Ovary (tissue), 9 donors: ENCODE results near the gene SPECC1. TPM values are rescaled to one million over a fixed set of nuclear protein-coding genes. Genes with fewer than 3 reads are reported as not detected.
A peak's percentile ranks its signal among the peaks of the same experiment; 100 is the strongest.

Experiments used
- DNase-seq, 5 donors: peaks; one replicate each; pipeline ENCODE4 v3.0.0-alpha.2; 2019 to 2020
- H3K27ac ChIP-seq, 2 donors: fragments of 200-600 bp; one replicate each; pipeline versions ENCODE4 v1.5.1 to v1.8.0; 2019 to 2022
- H3K27me3 ChIP-seq: fragments of 200-600 bp; one replicate; pipeline ENCODE4 v1.8.0; 2022
- H3K36me3 ChIP-seq: fragments of 200-600 bp; sonication (generic); one replicate; pipeline ENCODE4 v1.5.1; 2019
- H3K4me1 ChIP-seq: one replicate; pipeline ENCODE4 v1.8.1; 2013; ENCODE audit warnings: mild to moderate bottlenecking, moderate library complexity; ENCODE audit not compliant: insufficient read depth
- H3K4me3 ChIP-seq: fragments of 200-600 bp; sonication (generic); one replicate; pipeline ENCODE4 v1.5.1; 2017
- H3K9me3 ChIP-seq, 2 donors: fragments of 200-600 bp in 1 of 2; sonication (generic) in 1 of 2; one replicate each; pipeline versions ENCODE4 v1.5.1 to v1.8.1; 2013 to 2019; ENCODE audit warnings: mild to moderate bottlenecking in 1 of 2, moderate library complexity in 1 of 2
- EP300 ChIP-seq: sonication (generic); formaldehyde crosslinking; IDR thresholded peaks from one replicate; pipeline ENCODE4 v1.6.1; 2017; ENCODE audit warnings: antibody characterized with exemption
- POLR2A ChIP-seq: fragments of 450-650 bp; IDR thresholded peaks from one replicate; pipeline ENCODE4 v1.6.1; 2017; ENCODE audit warnings: antibody characterized with exemption, mild to moderate bottlenecking, moderate library complexity
- WGBS, 3 donors: extraction: QIAGEN DNeasy Blood & Tissue Kit in 1 of 3; methylation state at CpG; one replicate each; pipeline versions ENCODE4 v1.1.5 to v1.1.7; 2013 to 2017; 5-methylcytosine and 5-hydroxymethylcytosine counted together
- intact Hi-C, 4 donors: fragments of 100-400 bp; cut with DNase I; formaldehyde crosslinking; loops; one replicate each; pipeline versions ENCODE4 v1.11.0 to v1.15.1; 2022 to 2023
- polyA plus RNA-seq, 2 donors: library from polyadenylated mRNA; stranded (reverse); fragments of 200-250 nt in 1 of 2; fragments of 350-450 nt in 1 of 2; fragmentation: Illumina TruSeq in 1 of 2; extraction: RNeasy Lipid Tissue Mini Kit (QIAGEN cat#74804) in 1 of 2; gene quantifications; one replicate each; pipeline ENCODE4 v1.2.3, GENCODE V29; 2013 to 2014
- total RNA-seq, 7 donors: library from RNA; depleted of rRNA in 2 of 7; stranded (reverse); fragments of >200 nt in 2 of 7; fragmentation: NEBNext Ultra II Directional in 3 of 7; extraction: Animal tissue kit (Norgen Biotek cat#: 25700) in 3 of 7; gene quantifications; one replicate each; pipeline versions ENCODE4 v1.1.0 to v1.2.4, GENCODE V29; 2016 to 2023
- TF ChIP-seq, protein P1 (sequence below), 3 donors: fragments of 450-650 bp in 2 of 3; fragments of 200-600 bp in 1 of 3; IDR thresholded peaks; one replicate each; pipeline versions ENCODE4 v1.5.1 to v1.8.0; 2016 to 2022; ENCODE audit warnings: antibody characterized with exemption in 3 of 3, mild to moderate bottlenecking in 1 of 3
- donor health status: DM: no; HTN: no; CAD: no; lungs with moderate emphysema.
- donor health status: DM: no; HTN: no; CAD: no.
- donor health status: Bipolar disorder and iron deficiency.
- donor health status: DM: yes; HTN: yes; CAD: no.
- donor health status: DM: no; HTN: no; CAD: no.
- donor health status: DM: yes; HTN: yes; CAD: no.

Gene SPECC1
- total and polyA plus RNA-seq, 9 donors: 34.7 to 86.5 (median 66.1) TPM

DNA sequence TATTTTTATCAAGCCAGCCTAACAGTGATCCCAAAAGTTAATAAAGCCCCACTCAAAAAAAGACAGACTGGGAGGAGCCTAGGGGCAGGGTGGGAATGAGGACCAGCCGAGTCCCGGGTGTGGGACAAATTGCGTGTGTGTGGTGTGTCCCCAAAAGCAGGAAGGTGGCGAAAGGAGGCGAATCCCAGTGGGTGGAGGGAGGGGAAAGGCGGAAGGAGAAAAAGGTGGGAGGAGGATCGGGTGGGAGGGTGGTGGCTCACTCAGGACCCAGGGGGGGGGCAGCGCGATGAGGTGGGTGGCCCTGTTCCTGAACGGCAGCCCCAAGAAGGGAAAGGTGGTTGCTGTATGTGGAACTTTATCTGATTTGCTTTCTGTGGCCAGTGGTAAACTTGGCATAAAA lies 102.4 kb downstream of the SPECC1 start:
- intact Hi-C loops: loop anchor here in 1 of 4 donors (5.0 kb wide), 1 partner anchor 119 kb away; no protein-coding TSS in a partner anchor
- WGBS, 3 donors: 85 to 87% (median 85%) methylated on average over 10 of the region's 10 CpGs
- TF ChIP-seq, protein P1, sequence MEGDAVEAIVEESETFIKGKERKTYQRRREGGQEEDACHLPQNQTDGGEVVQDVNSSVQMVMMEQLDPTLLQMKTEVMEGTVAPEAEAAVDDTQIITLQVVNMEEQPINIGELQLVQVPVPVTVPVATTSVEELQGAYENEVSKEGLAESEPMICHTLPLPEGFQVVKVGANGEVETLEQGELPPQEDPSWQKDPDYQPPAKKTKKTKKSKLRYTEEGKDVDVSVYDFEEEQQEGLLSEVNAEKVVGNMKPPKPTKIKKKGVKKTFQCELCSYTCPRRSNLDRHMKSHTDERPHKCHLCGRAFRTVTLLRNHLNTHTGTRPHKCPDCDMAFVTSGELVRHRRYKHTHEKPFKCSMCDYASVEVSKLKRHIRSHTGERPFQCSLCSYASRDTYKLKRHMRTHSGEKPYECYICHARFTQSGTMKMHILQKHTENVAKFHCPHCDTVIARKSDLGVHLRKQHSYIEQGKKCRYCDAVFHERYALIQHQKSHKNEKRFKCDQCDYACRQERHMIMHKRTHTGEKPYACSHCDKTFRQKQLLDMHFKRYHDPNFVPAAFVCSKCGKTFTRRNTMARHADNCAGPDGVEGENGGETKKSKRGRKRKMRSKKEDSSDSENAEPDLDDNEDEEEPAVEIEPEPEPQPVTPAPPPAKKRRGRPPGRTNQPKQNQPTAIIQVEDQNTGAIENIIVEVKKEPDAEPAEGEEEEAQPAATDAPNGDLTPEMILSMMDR (IDR thresholded peaks at IDR 0.05): no peak
- TF ChIP-seq POLR2A (no peak), EP300 (no peak)
- H3K4me3 ChIP-seq: no peak overlapping the region
- no peak overlapping the region for H3K27ac ChIP-seq
- H3K27me3 ChIP-seq: no peaks in the 10 kb centered on the region
- no peaks in the 10 kb centered on the region for H3K9me3 ChIP-seq
- DNase-seq: no peak
- no peaks in the 10 kb centered on the region for H3K4me1 ChIP-seq
- H3K36me3 ChIP-seq: no peaks in the 10 kb centered on the region

DNA sequence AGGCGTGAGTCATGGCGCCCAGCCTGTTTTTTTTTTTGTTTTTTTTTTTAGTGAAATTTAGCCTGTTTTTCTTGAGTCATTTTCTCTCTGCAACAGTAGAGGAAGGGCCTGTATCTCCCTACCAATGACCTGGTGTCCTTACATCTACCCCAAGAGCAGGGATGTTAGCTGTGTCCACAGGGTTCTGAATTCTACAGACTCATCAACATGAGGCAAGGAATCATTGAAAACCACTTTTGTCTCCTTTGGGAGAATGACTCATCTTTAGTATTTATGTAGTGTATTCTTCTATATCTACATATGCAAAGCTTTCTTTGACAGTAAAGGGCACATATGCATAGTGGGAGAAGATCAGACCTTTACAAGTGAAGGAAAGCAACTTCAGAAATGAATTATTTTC lies 105.3 kb downstream of the SPECC1 start:
- no peak overlapping the region for H3K27ac ChIP-seq
- H3K9me3 ChIP-seq: no peaks in the 10 kb centered on the region
- TF ChIP-seq POLR2A (no peak), EP300 (no peak)
- TF ChIP-seq, protein P1 (IDR thresholded peaks at IDR 0.05): no peak
- intact Hi-C loops: loop anchor here in 1 of 4 donors (5.0 kb wide), 1 partner anchor 122 kb away; no protein-coding TSS in a partner anchor
- WGBS, 3 donors: 87 to 94% (median 88%) methylated on average over 2 of the region's 2 CpGs
- H3K4me3 ChIP-seq: no peak overlapping the region
- DNase-seq: no peak
- H3K27me3 ChIP-seq: no peaks in the 10 kb centered on the region
- H3K4me1 ChIP-seq: no peaks in the 10 kb centered on the region
- H3K36me3 ChIP-seq: no peaks in the 10 kb centered on the region

DNA sequence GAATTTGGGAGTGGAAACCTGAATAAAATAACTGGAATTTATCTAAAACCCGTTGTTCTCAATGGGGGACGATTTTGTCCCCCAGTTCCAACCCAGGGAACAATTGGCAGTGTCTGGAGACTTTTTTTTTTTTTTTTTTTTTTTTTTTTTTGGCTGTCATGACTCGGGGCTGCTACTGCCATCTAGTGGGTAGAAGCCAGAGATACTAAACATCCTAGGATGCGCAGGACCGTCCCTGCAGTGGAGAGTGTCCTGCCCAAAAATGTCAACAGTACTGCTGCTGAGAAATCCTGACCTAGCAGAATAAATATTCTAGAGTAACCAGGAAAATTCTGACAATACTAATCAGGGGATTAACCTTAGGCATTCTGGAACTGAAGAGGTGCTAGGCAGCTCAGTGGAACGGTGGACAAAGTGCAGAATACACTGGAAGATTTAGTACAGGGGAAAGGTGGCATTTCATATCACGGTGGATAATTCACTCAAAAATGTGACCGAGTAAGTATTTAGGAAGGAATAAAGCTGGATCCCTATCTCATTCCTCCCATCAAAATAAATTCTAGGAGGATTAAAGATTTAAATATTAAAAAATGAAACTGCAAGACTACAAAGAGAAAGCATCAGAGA lies 107.6 kb downstream of the SPECC1 start:
- Histone ChIP-seq H3K4me1 (peaks cover under 1% of the 10 kb centered on the region), H3K9me3 (no peaks in the 10 kb centered on the region), H3K27ac (no peak overlapping the region), H3K27me3 (no peaks in the 10 kb centered on the region), H3K4me3 (no peak overlapping the region), H3K36me3 (no peaks in the 10 kb centered on the region)
- intact Hi-C loops: loop anchor here in 2 of 4 donors (1.0 to 5.0 kb wide), 3 partner anchors 109 to 126 kb away; partner anchors contain the start of gene SPECC1 (in 1 of the 2)
- peak in 4 of 5 donors; percentile 43 to 65 (median 58) for DNase-seq
- no peak for TF ChIP-seq POLR2A
- TF ChIP-seq, protein P1 (IDR thresholded peaks at IDR 0.05): peak; percentile 44 to 58 (median 46)
- 9 to 10% (median 9%) methylated on average over 8 of the region's 8 CpGs for WGBS, 3 donors

DNA sequence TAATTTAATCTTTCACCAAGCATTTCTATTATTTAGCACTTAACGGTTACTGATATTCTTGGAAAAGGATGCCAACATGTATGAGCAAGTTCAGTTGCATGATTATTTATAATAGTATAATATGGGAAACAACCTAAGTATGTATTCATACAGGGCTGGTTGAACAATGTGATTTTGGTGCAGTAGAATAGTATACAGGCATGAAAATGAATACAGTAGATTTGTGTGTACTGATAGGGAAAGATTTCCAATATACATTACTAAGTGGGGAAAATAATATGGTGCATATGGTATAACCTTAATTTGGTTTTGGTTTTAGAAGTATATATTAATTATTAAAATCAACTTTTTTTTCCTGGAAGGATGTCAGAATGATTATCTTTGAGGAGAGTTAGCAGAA lies 109.1 kb downstream of the SPECC1 start:
- H3K27me3 ChIP-seq: no peaks in the 10 kb centered on the region
- no peak overlapping the region for H3K27ac ChIP-seq
- H3K4me3 ChIP-seq: no peak overlapping the region
- no peaks in the 10 kb centered on the region for H3K36me3 ChIP-seq
- WGBS, 3 donors: 94 to 97% (median 96%) methylated on average over 1 of the region's 1 CpG
- H3K4me1 ChIP-seq: peaks cover 5% of the 10 kb centered on the region
- intact Hi-C loops: loop anchor here in 1 of 4 donors (5.0 kb wide), 1 partner anchor 111 kb away; the partner anchor contains the start of gene SPECC1
- TF ChIP-seq POLR2A (no peak), EP300 (no peak)
- TF ChIP-seq, protein P1 (IDR thresholded peaks at IDR 0.05): no peak
- no peaks in the 10 kb centered on the region for H3K9me3 ChIP-seq
- DNase-seq: no peak
